Measurements from ENCODE around the gene IL17B. TPM values are rescaled to one million over a fixed set of nuclear protein-coding genes. Genes with fewer than 3 reads are reported as not detected.

The IL17B gene
- total and polyA plus RNA-seq, 2 of the 8 experiments (the other 6 are each of a cell fraction or from before 2014, with no cell fraction given): 0.18 TPM; not detected in 1

GRCh38 chr5:149406979-149407306 lies 27.9 kb upstream of the IL17B start (continued):
- TF ChIP-seq CHD7 (IDR thresholded peaks at IDR 0.05; ENCODE audit: insufficient replicate concordance, low read length): no peak
- TF ChIP-seq PHF8 (conservative IDR thresholded peaks at IDR 0.05; ENCODE audit: low read depth, low read length): no peak
- no peak for TF ChIP-seq SUZ12 (IDR thresholded peaks at IDR 0.05; ENCODE audit: low read length)
- no peak for TF ChIP-seq YY1 (IDR thresholded peaks at IDR 0.05; ENCODE audit: low read depth, low read length)
- TF ChIP-seq TCF12 (IDR thresholded peaks at IDR 0.05; ENCODE audit: low read depth, low read length): no peak
- no peak for TF ChIP-seq ZNF274 (IDR thresholded peaks at IDR 0.05; ENCODE audit: borderline replicate concordance, extremely low read depth, low read length)
- TF ChIP-seq SP2 (IDR thresholded peaks at IDR 0.05; ENCODE audit: low read length): no peak
- no peak for TF ChIP-seq ASH2L (IDR thresholded peaks at IDR 0.05; ENCODE audit: low read length)

All from H1 (cell line).